ENCODE results near the gene PRKCH.
"Not testable (repeated sequence)": the region's sequence is repeated elsewhere in the genome, so short reads cannot be mapped to it uniquely, and the experiment has no call there.

Gene PRKCH

GRCh38 chr14:61463664-61464285, 142.4 kb downstream of the PRKCH start:
- no peak overlapping the region for H3K4me3 ChIP-seq (ENCODE audit: low read length)
- no peak for DNase-seq (ENCODE audit: low read depth)
- TF ChIP-seq, protein P1, sequence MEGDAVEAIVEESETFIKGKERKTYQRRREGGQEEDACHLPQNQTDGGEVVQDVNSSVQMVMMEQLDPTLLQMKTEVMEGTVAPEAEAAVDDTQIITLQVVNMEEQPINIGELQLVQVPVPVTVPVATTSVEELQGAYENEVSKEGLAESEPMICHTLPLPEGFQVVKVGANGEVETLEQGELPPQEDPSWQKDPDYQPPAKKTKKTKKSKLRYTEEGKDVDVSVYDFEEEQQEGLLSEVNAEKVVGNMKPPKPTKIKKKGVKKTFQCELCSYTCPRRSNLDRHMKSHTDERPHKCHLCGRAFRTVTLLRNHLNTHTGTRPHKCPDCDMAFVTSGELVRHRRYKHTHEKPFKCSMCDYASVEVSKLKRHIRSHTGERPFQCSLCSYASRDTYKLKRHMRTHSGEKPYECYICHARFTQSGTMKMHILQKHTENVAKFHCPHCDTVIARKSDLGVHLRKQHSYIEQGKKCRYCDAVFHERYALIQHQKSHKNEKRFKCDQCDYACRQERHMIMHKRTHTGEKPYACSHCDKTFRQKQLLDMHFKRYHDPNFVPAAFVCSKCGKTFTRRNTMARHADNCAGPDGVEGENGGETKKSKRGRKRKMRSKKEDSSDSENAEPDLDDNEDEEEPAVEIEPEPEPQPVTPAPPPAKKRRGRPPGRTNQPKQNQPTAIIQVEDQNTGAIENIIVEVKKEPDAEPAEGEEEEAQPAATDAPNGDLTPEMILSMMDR (IDR thresholded peaks at IDR 0.05; ENCODE audit: insufficient read depth, low read depth, low read length, missing control alignments): no peak

DNA sequence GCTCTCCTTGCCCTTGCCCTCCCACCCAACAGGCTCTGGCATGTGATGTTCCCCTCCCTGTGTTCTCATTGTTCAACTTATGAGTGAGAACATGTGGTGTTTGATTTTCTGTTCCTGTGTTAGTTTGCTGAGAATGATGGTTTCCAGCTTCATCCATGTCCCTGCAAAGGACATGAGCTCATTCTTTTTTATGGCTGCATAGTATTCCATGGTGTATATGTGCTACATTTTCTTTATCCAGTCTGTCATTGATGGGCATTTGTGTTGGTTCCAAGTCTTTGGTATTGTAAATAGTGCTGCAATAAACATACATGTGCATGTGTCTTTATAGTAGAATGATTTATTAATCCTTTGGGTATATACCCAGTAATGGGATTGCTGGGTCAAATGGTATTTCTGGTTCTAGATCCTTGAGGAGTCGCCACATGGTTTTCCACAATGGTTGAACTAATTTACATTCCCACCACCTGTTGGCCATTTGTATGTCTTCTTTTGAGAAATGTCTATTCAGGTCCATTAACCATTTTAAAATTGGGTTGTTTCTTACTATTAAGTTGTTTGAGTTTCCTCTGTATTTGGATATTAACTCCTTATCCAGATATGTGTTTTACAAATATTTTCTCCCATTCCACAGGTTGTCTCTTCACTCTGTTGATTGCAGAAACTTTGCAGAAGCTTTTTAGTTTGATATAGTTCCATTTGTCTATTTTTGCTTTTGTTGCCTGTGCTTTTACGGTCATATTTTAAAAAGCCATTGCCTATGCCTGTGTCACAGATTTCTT, 143.4 kb downstream of the PRKCH start:
- DNase-seq (ENCODE audit: low read depth): not testable (repeated sequence)

DNA sequence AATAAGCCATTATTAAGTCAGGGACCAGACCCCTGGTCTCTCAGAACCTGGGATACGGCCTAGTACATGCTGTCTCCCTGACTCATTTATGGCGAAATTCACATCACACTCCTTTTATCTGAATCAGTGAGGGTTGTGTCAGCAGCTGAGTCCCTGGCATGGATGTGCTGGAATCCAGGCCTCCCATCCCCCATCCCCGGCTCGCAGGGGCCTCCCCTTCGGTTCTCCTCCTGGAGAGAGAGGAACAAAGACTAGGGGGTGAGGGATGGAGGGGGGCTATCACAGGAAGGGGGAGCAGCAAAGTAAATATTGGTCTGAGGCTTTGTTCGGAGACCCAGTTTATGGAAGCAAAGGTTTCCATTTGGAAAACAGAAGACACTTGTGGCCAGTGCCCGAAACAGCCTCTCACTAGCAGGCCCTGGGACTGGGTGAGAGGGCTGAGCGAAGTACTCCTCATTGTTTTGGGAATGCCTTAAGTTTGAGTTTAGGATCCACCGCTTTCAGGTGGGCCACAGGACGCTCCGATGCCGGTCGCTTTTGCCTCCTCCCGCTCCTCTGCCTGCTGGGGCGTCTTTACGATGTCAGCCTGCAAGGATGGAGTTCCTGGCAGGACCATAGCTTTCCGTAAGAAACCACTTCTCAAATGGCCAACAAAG, 145.0 kb downstream of the PRKCH start:
- peak; percentile 95 for DNase-seq (ENCODE audit: low read depth)
- TF ChIP-seq, protein P1 (IDR thresholded peaks at IDR 0.05; ENCODE audit: insufficient read depth, low read depth, low read length, missing control alignments): no peak
- no peak overlapping the region for H3K4me3 ChIP-seq (ENCODE audit: low read length)

More for the DNA sequence above, 143.4 kb downstream of the PRKCH start:
- not testable (repeated sequence) for H3K4me3 ChIP-seq (ENCODE audit: low read length)

- TF ChIP-seq, protein P1 (IDR thresholded peaks at IDR 0.05; ENCODE audit: insufficient read depth, low read depth, low read length, missing control alignments): no peak
- H3K4me3 ChIP-seq (ENCODE audit: low read length): no peak overlapping the region
- no peak for DNase-seq (ENCODE audit: low read depth)
These were observed 145.5 kb downstream of the PRKCH start for GRCh38 chr14:61466905-61467280.

DNA sequence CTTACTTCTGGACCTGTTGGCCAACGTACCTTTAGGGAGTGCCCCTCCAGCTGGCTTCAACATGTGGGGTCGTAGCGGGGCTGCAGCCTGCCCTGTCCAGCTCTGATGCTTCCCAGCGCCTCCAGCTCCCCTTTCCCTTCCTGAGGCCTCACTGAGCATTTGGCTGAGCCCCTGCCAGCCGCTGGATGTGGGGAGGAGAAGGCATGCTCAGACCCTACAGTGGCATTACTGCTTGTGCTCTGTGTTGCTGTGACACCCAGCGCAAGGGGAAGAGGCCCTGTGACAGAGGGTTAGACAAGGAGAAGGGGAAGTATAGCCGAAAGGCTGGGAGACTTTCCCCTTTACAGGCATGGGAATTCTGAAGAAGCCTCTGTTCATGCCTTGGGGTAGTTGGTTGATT, 145.9 kb downstream of the PRKCH start:
- TF ChIP-seq, protein P1 (IDR thresholded peaks at IDR 0.05; ENCODE audit: insufficient read depth, low read depth, low read length, missing control alignments): no peak
- no peak for DNase-seq (ENCODE audit: low read depth)
- no peak overlapping the region for H3K4me3 ChIP-seq (ENCODE audit: low read length)

GRCh38 chr14:61468063-61468825, 146.9 kb downstream of the PRKCH start:
- no peak overlapping the region for H3K4me3 ChIP-seq (ENCODE audit: low read length)
- TF ChIP-seq, protein P1 (IDR thresholded peaks at IDR 0.05; ENCODE audit: insufficient read depth, low read depth, low read length, missing control alignments): no peak
- peak; percentile 48 for DNase-seq (ENCODE audit: low read depth)

DNA sequence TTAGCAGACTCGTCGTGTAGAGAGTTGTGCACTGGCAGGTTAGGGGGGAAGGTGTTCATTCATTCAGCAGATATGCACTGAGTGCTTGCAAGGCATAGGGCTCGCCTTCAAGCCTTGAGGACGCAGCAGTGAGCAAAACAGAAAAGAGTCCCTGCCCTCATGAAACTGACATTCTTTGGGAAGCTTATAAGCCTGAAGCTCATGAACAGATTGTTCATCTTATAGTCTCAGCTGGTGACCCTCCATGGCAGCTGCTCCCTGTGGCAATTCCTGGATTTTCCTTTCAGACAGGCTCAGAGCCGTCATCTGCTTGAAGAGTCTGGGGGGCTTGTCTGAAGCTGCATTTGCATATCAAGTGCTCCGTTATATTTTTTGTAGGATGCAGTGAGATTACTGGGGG, 148.4 kb downstream of the PRKCH start:
- DNase-seq (ENCODE audit: low read depth): no peak
- no peak overlapping the region for H3K4me3 ChIP-seq (ENCODE audit: low read length)
- TF ChIP-seq, protein P1 (IDR thresholded peaks at IDR 0.05; ENCODE audit: insufficient read depth, low read depth, low read length, missing control alignments): no peak

Measured in epithelial cell of esophagus (primary cell).